ENCODE results near the gene RBP2.

GRCh38 chr3:139455206-139455605 is 21.1 kb downstream of the RBP2 start:
- TF ChIP-seq EZH2 (IDR thresholded peaks at IDR 0.05; ENCODE audit: insufficient read depth, poor library complexity, severe bottlenecking), result no peak
- no peak for TF ChIP-seq EZH2phosphoT487 (IDR thresholded peaks at IDR 0.05; ENCODE audit: insufficient read depth, low read depth)
